BE2C (cell line): ENCODE measurements around the gene RNU1-2.
"Not testable (repeated sequence)": the region's sequence is repeated elsewhere in the genome, so short reads cannot be mapped to it uniquely, and the experiment has no call there.

ENCODE experiments used
- DNase-seq: peaks from one replicate; pipeline ENCODE4 v3.0.0-alpha.2; 2020
- H3K27me3 ChIP-seq: fragments of 250-450 bp; sonication (Bioruptor Pico); 2 replicates; pipeline ENCODE4 v1.5.1; 2020; ENCODE audit warnings: mild to moderate bottlenecking
- H3K36me3 ChIP-seq: fragments of 250-450 bp; sonication (Bioruptor Pico); 2 replicates; pipeline ENCODE4 v1.5.1; 2020; ENCODE audit warnings: mild to moderate bottlenecking
- H3K4me1 ChIP-seq: fragments of 250-450 bp; sonication (Bioruptor Pico); 2 replicates; pipeline ENCODE4 v1.5.1; 2020
- H3K4me3 ChIP-seq: 2 replicates; pipeline ENCODE4 v1.5.1; 2011; ENCODE audit warnings: low read depth, low read length
- H3K9me3 ChIP-seq: fragments of 250-450 bp; sonication (Bioruptor Pico); 2 replicates; pipeline ENCODE4 v1.5.1; 2020
- TF ChIP-seq, protein P1 (sequence below): IDR thresholded peaks from 2 replicates; pipeline ENCODE4 v1.5.1; 2012; ENCODE audit warnings: mild to moderate bottlenecking, low read depth, low read length

Gene RNU1-2

GRCh38 chr1:16936580-16936979, 40.8 kb downstream of the RNU1-2 start:
- not testable (repeated sequence) for H3K4me3 ChIP-seq, H3K27me3 ChIP-seq, H3K4me1 ChIP-seq, H3K9me3 ChIP-seq, DNase-seq, H3K36me3 ChIP-seq

- Histone ChIP-seq H3K9me3 (no peaks in the 10 kb centered on the region), H3K4me1 (no peaks in the 10 kb centered on the region), H3K4me3 (no peak overlapping the region), H3K27me3 (no peaks in the 10 kb centered on the region), H3K36me3 (no peaks in the 10 kb centered on the region)
- TF ChIP-seq, protein P1, sequence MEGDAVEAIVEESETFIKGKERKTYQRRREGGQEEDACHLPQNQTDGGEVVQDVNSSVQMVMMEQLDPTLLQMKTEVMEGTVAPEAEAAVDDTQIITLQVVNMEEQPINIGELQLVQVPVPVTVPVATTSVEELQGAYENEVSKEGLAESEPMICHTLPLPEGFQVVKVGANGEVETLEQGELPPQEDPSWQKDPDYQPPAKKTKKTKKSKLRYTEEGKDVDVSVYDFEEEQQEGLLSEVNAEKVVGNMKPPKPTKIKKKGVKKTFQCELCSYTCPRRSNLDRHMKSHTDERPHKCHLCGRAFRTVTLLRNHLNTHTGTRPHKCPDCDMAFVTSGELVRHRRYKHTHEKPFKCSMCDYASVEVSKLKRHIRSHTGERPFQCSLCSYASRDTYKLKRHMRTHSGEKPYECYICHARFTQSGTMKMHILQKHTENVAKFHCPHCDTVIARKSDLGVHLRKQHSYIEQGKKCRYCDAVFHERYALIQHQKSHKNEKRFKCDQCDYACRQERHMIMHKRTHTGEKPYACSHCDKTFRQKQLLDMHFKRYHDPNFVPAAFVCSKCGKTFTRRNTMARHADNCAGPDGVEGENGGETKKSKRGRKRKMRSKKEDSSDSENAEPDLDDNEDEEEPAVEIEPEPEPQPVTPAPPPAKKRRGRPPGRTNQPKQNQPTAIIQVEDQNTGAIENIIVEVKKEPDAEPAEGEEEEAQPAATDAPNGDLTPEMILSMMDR, result no peak
- no peak for DNase-seq
Measured at GRCh38 chr1:16938351-16939321, 42.9 kb downstream of the RNU1-2 start.

- H3K36me3 ChIP-seq, H3K9me3 ChIP-seq, H3K4me3 ChIP-seq, DNase-seq, H3K27me3 ChIP-seq, H3K4me1 ChIP-seq: not testable (repeated sequence)
Measured at GRCh38 chr1:16939386-16940180, 43.8 kb downstream of the RNU1-2 start.

- Histone ChIP-seq H3K27me3 (no peaks in the 10 kb centered on the region), H3K9me3 (no peaks in the 10 kb centered on the region), H3K4me1 (no peaks in the 10 kb centered on the region), H3K4me3 (no peak overlapping the region), H3K36me3 (no peaks in the 10 kb centered on the region)
- DNase-seq, result no peak
- TF ChIP-seq, protein P1, result no peak
Measured at GRCh38 chr1:16944038-16944437, 48.3 kb downstream of the RNU1-2 start.

- H3K27me3 ChIP-seq, DNase-seq, H3K9me3 ChIP-seq, H3K36me3 ChIP-seq, H3K4me3 ChIP-seq, H3K4me1 ChIP-seq: not testable (repeated sequence)
Measured at GRCh38 chr1:16945512-16945911, 49.7 kb downstream of the RNU1-2 start.
